ENCODE data around the gene OR6X1.

The OR6X1 gene, protein sequence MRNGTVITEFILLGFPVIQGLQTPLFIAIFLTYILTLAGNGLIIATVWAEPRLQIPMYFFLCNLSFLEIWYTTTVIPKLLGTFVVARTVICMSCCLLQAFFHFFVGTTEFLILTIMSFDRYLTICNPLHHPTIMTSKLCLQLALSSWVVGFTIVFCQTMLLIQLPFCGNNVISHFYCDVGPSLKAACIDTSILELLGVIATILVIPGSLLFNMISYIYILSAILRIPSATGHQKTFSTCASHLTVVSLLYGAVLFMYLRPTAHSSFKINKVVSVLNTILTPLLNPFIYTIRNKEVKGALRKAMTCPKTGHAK

DNA sequence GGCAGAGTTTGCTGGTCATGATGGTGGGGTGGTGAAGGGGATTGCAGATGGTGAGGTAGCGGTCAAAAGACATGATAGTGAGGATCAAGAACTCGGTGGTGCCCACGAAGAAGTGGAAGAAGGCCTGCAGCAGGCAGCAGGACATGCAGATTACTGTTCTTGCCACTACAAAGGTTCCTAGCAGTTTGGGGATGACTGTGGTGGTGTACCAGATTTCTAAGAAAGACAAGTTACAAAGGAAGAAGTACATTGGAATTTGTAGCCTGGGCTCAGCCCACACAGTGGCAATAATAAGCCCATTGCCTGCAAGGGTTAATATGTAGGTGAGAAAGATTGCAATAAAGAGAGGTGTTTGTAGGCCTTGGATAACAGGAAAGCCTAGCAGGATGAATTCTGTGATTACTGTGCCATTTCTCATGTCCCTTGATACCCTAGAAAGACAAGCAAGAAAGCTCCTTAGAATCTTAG is at the start of gene OR6X1:
Gene OR6X1, minus strand, starts transcription at position 418 of the 468 bp plus-strand sequence. Its CDS starts 0 bp downstream, at position 418.
- DNase-seq (ENCODE audit: low read depth), result no peak

DNA sequence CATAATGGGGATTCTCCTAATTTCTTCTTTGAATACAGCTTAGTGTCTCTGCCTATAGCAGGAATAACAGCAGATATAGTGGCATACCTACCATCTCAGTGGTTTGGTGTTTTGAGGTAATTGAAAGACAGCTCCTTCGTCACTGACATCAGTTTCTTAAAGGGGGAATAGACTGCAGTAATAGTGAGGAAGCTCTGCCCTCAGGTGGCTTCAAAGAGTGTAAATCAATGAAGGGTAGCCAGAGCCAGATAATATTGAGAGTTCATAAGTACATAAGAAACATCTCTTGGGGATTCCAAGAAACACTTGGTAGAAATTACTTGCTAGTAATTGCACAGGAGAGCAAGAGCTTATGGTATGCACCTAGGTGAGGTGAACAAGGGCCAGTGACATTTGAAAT is 47.4 kb upstream of the OR6X1 start:
- DNase-seq (ENCODE audit: low read depth), result no peak

DNA sequence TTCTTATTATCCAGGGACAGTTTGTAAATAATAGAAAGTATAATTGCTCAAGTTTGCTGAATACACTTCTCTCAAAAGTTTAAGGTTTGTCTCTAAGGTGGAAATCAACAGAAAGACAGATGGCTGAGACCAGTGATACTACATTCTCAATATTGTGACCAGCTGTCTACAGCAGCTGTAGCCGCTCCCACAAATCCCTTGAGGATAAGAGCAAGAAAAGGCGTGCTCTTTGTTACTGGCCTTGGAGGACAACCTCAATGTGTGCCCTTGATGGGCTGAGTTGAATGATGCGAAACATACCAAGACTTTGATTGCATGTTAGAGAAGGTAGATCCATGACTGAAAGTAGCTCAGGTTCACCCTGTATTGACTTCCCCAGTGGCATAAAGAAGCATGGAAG is 45.7 kb upstream of the OR6X1 start:
- no peak for DNase-seq (ENCODE audit: low read depth)

DNA sequence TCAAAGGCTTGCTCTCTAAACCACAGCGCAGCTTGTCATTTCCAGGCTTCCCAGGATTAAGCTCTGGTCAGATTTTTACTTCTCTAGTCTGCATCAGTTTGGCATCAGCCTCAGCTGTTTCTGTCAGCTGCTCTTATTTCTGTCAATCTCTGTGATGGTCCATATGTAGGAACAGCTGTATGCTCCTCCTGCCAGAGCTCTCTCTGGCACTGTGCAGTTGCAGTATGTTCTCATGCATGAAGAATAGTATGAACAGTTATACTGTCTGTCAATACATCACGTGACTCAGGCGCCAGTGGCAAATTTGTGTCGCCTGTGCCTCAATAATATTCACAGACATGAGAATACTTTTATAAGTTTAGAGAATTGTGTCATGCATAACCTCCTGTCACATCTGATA is 45.1 kb upstream of the OR6X1 start:
- no peak for DNase-seq (ENCODE audit: low read depth)

DNA sequence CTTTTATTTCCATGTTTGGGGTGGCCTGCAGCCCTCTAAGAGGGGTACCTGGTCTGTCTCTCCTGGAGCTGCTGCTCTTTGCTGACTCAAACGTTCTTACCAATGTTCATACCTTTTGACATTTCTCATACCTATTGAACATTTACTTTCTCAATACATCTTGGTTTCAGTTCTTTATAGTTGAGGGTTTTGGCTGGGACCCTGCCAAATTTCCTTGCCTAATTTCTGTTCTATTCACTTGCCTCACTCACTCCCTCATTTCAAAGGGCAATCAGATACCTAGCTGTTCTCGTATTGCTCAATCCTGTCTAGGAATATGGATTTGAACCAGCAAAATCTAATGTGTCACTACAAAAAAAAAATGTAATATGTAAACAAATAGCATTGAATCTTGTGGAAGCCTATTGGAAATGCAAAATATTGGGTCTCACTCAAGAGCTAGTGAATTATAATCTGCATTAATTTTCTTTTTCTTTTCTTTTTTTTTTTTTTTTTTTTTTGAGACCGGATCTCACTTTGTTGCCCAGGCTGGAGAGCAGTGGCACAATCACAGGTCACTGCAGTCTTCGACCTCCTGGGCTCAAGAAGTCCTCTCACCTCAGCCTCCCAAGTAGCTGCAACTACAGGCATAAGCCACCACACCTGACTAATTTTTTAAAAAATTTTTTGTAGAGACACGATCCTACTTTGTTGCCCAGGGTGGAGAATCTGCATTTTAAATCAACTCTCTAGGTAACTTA is 44.4 kb upstream of the OR6X1 start:
- no peak for DNase-seq (ENCODE audit: low read depth)

DNA sequence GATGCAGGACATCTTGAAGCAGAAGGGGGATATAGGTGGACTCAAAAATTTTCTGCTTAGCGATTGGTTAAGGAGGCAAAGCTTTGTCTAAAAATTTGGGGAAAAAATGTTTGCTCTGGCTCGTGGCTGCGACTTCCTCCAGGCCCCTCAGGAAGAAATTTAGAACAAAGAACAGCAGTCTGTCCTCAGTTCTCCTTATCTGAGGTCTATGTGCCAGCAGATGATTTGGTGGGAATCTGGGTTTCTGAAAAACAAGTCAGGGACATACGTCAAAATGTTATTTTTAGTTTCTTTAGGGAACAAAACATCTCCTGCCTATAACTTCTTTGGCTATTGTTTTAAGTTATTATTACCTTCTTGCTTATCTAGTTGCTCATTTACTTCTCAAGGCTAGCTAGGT is 43.8 kb upstream of the OR6X1 start:
- no peak for DNase-seq (ENCODE audit: low read depth)

DNA sequence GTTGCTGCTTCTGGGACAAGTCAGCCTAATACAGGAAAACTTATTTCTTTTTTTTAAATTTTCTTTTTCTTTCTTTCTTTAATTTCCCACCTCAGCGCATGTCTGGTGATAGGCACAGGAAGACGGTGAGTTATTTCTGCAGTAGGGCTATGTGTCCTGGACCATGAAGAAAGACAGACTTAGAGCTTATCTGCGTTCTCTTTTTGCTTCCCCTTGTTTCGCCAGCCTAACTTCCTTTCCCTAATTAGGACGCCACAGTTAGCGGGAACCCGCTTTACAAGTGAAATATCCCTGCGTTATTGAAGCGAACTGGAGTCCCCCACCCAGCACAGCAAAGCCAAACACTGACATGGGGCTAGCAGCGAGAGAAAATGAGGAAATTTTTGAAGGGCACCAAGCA is 43.2 kb upstream of the OR6X1 start:
- no peak for DNase-seq (ENCODE audit: low read depth)

DNA sequence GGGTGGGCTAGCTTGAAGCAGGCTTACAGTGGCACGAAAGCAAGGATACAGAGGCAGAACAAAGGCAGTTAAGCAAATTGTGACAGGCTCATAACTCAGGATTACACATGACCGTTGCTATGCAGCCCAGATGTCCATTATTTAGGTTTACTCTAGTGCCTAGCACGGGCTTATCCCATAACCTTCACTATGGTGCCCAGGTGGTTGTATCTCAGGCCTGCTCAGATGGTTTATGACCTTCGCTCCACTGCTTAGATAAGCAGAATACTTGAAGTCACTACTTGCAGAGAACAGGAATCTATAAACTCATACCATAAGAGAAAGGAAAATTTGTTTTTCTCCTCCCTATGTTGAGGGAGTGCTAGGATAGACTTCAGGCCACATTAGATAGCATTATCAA is 42.8 kb upstream of the OR6X1 start:
- DNase-seq (ENCODE audit: low read depth), result no peak

DNA sequence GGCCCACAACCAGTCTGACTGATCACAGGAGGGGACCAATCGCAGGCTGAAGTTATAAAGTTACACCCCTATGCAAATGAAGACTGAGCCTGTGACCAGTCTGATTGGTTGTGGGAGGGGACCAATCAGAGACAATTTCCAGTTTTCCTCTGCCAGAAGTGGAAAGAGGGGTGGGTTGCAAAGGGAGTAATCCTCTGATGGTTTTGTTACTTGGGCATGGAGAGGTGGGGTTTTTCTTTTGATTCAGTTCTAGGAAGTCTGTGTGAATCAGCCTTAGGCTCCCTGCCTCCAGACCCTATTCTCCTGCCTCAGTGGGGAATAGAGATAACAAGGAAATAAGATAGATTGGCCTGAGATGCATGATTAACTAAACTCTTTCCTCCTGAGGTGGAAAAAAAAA is 41.9 kb upstream of the OR6X1 start:
- DNase-seq (ENCODE audit: low read depth), result no peak

DNA sequence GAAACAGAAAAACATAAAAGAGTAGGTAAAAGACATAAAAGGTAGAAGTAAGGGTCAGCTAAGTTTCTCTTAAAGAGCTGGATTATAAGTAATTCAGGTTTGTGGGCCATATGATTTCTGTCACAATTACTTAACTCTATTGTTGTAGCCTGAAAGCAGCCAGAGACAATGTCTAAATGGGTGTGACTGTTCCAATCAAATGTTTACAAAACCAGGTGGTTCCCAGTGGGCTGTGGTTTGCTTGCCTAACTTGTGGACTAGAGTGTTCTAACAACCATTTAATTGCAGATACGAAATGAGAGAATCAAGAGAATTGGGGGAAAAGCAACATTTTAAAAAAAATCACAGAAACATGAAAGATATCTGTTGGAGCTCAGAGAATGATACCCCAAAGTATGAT is 29.2 kb upstream of the OR6X1 start:
- DNase-seq (ENCODE audit: low read depth), result no peak

DNA sequence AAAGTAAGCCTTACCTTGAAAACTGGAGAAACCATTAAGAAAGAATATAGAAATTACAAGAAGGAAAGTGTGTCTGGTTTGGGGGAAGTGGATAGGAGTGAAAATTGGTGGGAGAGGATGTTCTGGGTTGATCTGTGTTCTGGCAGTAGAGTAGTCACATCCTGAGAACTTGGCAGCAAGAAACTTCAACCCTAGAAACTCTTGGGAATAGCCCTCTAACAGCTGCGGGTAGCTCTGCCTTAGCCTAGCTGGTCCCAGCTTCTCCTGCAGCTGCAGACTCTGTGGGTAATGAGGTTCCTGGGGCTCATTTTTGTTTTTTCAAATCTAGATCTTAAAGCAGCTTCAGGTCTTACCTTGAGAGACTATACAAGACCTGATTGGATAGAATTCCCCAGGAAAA is 24.2 kb upstream of the OR6X1 start:
- DNase-seq (ENCODE audit: low read depth), result no peak

DNA sequence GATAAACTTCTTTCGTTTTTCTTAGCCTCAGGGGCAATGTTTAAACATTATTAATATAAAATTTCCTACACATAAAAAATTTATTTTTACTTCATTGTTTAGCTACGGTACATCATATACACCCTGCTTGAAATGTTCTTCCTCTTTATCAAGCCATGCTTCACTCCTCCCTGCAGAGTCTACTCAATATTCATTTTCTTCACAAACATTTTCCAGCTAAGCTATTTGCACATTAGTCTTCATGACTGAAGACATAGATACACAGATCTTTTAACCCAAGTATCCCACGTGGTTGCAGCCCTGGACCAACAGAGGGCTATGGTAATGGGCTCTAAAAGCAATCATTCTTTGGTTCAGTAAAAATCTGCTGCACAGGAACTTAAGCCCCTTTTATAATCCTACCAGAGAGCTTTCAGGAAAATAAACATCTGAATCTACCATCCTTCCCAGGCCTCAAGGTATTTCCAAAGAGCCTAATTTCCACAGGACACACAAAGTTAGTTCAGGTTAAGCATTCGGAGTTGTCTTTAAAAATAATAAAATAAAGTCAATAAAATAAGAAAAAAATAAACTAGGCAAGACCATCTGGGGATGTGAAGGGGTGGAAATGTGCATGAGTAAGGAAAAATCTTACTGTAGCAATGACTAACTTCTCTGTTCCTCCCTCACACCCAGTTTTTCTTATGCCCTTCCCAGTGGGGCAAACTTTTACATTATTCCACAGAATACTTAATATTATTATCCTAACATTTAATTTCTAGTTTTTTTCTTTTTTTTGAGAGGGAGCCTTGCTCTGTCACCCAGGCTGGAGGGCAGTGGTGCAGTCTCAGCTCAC is 21.6 kb upstream of the OR6X1 start:
- DNase-seq (ENCODE audit: low read depth), result no peak

DNA sequence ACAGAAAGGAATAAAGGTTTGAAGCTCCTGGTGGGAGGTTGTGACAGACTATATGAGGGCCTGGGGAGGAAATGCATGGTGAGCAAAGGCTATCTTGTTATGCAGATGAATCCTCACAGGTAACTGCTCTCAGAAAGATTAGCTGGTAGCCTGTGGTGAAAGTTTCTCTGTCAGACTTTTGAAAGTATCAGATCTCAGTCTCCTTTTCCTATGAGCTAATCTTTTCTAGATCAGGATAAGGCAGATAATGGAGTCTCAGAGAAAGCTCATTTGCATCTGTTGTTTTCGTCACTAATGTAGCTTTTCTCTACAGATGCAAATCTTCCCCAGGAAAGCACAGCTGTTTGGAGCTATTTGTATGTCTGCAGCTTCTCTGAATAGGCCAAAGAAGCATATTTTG is 21.0 kb upstream of the OR6X1 start:
- DNase-seq (ENCODE audit: low read depth), result no peak

DNA sequence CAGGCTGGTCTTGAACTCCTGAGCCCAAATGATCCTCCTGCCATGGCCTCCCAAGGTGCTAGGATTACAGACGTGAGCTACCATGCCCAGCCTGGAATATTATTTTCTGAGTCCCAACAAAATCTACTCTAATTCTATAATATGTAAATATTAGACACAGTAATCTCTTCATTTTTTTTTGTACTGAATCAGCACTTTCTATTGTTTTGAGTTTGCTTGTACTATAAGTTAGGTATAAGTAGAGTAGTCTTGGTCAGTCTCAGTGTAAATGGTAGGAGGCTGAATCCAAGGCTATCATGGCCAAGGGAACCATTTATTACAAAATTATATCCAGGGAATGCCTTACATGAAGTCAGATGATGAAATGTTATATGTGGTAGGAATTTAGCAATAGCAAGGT is 19.6 kb upstream of the OR6X1 start:
- no peak for DNase-seq (ENCODE audit: low read depth)

DNA sequence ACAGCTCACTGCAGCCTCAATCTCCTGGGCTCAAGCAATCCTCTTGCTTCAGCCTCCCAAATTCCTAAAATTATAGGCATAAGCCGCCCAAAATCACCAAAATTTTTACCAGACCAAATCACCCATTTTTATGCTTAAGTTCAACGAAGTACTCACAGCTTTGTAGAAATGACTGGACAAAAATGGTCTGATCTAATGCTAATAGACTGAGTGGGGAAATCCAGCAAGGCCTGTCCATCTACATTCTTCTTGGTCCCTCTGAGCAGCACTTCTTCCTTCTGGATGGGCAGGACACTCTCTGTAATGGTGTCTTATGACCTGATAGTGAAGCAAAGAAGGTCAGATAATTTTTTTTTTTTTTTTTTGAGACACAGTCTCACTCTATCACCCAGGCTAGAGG is 18.7 kb upstream of the OR6X1 start:
- no peak for DNase-seq (ENCODE audit: low read depth)

DNA sequence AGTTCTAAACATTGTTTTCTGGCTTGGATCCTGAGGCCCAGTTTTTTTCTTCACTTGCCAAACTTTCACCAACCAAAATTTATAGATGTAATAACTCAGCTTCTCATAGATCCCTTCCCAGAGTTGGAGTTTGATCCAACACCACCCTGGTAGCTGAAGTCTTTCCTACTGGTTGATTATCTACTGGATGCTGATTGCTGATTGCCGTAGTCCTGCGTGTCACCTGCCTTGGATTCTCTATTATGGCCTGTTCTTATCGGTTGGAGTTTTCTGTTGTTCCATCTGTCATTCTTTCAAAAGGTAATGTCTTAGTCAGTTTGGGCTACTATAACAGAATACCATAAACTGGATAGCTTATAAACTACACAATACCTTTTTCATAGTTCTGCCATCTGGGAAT is 17.3 kb upstream of the OR6X1 start:
- no peak for DNase-seq (ENCODE audit: low read depth)

DNA sequence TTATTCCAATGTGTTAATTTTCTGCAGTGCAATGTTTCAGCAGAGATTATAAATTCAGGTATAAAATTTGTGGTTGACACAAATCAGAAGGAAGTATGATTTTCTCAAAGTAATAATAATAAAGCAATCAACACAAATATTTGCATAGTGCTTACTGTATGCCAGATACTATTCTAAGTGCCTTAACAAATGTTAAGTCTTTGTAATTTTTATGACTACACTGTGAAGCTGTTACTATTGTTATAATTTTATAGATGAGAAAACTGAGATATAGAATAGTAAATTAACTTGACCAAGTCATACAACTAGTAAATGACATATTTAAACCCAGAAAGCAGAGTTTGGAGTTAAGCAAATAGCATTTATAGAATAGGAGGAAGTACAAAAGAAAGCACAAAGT is 16.4 kb upstream of the OR6X1 start:
- DNase-seq (ENCODE audit: low read depth), result no peak

DNA sequence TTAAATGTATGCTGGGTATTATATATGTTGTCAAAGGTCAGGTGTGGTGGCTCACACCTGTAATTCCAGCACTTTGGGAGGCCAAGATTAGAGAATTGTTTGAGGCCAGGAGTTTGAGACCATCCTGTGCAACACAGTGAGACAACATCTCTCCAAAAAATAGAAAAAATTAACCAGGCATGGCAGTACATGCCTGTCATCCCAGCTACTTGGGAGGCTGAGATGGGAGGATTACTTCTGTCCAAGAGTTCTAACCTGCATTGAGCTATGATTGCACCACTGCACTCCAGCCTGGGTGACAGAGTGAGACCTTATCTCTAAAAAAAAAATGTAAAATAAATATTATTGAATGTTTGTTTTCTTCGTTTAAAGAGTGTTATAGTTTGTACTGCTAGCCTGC is 11.3 kb upstream of the OR6X1 start:
- no peak for DNase-seq (ENCODE audit: low read depth)

DNA sequence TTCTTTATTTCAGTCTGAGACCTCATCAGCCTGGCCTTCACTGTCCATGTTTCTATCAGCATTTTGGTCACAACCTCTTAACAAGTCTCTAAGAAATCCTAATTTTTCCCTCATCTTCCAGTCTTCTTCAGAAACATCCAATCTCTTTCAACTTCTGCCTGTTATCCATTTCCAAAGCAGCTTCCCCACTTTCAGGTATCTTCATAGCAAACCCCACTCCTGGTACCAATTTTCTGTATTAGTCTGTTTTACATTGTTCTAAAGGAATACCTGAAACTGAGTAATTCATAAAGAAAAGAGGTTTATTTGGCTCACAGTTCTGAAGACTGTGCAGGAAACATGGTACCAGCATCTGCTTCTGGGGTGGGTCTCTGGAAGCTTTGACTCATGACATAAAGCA is 8.1 kb upstream of the OR6X1 start:
- no peak for DNase-seq (ENCODE audit: low read depth)

DNA sequence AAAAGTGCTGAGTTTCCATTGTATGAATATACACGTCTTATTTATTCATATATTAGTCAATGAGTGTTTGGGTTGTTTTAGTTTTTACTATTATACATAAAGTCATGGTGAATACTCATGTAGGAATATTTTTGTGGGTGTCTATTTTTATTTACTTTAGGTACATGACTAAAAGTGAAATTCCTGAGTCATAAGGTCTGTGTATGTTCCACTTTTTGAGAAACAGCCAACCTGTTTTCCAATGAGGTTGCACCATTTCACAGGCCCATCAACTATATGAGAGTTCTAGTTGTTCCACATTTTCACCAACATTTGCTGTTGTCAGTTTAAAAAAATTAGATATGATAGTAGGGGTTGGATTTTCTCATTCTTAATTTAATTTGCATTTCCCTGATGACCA is 6.6 kb upstream of the OR6X1 start:
- no peak for DNase-seq (ENCODE audit: low read depth)

DNA sequence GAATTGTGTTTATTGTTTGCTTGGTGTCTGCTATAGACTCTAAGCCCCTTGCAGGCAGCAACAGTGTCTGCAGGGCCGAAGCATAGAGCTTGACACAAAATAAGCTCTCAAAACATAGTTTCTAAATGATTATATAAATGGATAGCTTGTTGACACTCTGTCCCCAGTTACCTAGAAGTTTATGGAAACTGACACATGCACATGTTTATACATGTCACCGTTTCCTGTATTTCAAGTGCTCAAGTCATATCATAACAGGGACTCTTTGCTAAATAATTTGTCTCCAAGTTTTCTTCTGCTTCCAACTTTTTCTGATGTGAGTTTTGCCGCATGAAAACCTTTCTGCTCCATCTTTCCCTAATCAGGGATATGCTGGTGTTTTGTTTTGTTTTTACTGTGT is 3.7 kb upstream of the OR6X1 start:
- DNase-seq (ENCODE audit: low read depth), result no peak

DNA sequence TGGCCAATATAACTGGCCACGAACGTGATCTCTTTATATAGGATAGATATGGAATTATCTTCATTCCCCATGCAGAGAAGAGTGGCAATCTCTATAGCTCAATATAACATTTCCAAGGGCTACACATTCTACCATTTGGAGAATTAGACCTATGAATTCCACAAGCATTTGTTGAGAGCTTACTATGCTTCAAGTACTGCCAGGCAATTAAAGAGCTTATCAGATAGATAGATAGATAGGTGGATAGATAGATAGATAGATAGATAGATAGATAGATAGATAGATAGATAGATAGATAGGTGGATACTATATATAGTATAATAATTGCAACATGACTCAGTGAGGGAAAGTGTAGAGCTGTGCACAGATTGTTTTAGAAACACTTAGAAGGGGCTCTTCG is 1.5 kb upstream of the OR6X1 start:
- DNase-seq (ENCODE audit: low read depth), result no peak

DNA sequence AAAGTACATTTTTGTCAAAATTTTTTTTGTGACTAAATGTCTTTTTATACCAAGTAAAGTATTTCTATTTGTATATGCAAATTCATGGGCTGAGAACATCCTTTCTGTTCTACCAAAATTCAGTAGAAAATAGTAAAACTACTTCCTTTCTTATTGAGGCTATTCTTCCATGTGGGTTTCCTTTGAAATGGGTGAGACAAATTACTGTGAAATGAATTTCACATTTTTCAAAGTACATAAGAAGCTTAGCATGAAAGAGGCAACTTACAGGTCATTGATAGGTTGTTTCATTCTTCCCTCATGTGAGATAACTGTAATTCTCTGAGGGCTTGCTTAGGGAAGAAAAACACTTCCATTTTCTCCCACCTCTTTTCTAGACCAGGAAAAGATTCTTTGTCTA is 1.0 kb upstream of the OR6X1 start:
- DNase-seq (ENCODE audit: low read depth), result no peak
